HG03064 (cell line): ENCODE results near the gene SPATS2L.

Source experiments
- ATAC-seq: cut with Tn5 transposase; IDR thresholded peaks from one replicate; pipeline ENCODE4 v1.9.1; 2021; ENCODE audit warnings: low read depth; ENCODE audit not compliant: unreplicated experiment

Gene SPATS2L

DNA sequence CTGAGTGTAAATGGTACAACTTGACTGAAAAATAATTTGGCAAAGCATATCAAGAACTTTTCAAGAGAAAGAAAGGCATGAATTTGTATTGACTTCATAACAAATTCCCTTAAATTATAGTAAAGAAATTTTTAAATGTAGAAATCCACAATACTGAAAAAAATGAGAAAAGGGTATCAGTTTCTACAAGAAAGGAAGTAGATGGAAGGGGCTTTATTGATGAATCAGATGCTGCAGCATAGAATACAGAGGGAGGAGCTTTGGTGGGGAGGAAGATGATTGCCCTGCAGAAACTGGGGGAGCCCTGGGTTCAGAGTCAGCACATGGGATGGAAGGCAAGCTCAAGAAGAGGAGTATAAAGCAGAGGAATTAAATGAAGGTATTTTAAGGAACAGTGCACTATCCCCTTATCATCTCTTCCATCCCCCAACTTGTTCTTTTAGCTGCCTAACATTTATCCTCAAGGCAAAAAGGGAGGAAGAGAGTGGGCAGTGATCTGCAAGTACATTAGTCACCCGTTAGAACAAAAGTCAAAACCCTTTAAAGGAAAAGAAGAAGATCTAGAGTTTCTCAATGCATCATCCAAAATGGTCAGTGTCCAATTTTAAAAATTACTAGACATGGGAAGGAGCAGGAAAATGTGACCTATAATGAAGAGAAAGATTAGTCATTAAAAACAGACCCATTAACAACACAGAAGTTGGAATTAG lies 125.7 kb downstream of the SPATS2L start:
- ATAC-seq, result no peak

DNA sequence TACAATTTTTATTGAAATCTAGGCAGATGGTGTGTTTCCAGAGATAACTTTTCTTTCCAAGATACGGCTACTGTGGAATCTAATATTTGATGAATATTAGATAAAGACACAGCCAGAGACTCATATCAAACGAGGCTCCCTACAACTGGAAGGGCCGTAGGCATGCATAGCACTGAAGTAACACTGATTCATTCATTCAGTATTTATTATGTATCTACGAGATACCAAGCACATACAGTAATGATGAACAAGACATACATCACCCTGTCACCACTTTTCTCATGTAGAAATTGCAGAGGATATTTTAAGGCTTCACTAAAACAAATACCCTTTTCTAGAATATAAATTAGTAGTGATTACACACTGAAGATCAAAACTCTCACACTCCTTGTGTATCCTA lies 128.9 kb downstream of the SPATS2L start:
- ATAC-seq, result no peak

DNA sequence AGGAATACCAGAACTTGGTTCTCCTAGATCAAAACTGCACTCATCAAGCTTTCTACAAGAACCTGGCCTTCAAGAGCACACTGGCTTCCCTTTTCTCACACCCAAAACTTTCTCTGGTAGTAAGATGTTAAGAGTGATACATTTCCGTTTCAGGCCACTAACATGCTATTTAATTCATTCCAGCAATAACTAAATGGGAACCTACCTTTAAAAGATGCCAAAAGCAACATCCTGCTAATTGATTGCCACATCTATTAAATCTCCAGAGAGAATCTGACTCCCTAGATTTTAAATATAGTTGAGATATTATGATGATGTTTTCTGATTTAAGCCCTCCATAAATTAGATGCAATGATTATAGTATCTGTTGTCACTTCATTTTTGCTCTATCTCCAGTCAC lies 131.8 kb downstream of the SPATS2L start:
- ATAC-seq, result no peak

DNA sequence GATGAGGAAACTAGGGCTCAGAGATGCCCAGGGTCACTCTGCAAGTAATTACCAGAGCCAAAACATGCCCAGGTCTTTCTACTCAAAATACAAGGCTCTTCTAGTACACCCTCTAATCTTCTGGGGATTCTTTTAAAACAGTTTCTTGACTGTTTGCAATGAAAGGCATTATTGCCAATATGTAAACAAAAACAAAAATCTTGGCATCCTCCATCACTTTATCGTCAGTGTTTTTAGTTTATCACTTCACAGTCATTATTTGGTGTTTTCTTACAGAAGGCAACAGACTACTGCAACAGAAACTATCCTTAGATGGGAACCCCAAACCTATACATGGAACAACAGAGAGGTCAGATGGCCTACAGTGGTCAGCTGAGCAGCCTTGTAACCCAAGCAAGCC lies 132.4 kb downstream of the SPATS2L start:
- ATAC-seq, result no peak

DNA sequence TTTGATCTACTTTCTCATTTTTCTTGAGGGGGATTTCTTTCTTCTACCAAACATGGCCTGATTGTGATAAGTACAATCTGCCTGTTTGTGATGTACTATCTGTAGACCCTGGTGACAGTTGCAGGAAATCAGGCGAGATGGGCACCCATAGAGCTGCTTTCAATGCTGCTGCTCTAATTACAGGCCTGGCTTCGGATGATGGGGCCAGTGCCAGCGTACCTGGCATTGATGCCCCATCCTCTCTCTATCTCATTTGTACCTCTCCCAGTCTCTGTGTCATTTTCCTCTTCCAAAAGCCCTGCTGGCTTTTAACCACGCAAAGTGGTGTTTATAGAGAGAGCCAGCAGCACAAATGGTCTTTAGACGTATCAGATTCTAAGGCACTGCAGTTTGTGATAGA lies 133.5 kb downstream of the SPATS2L start:
- no peak for ATAC-seq

DNA sequence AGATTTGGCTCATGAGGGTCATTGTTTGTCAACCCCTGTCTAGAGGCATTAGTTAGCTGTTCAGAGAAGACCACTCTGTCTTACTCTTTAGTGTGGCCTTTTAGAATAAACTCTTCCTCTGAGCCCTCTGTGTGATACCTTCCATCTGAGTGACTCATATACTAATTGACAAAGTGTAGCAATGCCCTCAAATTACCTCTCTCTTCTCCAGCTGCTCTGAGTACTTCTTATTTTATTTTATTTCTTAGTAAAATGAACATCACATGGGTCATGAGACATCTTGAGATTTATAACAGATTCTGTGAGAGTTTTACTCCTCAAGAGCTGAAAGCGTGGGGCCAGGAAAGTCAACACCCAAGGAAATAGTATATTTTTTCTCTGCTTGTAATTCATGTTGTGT lies 136.0 kb downstream of the SPATS2L start:
- no peak for ATAC-seq

DNA sequence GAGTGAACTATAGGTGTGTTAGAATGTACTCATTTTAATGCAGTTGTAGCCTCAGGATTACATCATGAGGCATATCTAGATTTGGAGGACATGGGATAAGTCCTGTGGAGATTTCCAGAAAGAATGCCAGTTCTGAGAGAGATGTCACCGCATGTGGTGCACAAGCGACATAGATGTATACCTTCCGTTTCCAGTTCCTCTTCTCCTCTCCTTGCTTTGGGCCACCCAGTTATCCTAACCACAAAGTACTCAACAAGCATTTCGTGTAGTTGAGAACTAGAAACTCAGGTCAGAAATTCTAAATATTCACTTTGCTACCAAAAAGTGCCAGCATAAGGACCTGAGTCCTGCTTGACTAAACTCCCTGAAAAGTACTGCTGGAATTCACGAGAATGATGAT lies 136.9 kb downstream of the SPATS2L start:
- ATAC-seq, result no peak

DNA sequence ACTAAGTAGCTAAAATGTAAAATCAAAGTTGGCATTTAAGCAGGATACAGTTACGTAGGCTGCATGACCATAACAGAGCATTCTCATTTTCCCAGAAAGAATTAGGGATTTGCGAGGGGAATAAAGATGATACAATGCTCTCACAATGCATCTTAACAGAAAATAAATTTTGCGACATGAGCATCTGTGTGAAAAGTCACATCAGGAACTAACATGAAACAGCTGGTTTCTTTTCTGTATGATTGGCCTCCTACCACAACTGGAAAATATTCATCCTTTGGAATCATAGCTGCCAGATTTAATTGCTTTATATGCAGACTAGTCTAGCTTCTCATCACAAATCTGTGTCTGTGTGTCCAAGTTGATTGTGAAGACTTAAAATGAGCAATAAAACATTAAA lies 137.4 kb downstream of the SPATS2L start:
- ATAC-seq, result no peak

DNA sequence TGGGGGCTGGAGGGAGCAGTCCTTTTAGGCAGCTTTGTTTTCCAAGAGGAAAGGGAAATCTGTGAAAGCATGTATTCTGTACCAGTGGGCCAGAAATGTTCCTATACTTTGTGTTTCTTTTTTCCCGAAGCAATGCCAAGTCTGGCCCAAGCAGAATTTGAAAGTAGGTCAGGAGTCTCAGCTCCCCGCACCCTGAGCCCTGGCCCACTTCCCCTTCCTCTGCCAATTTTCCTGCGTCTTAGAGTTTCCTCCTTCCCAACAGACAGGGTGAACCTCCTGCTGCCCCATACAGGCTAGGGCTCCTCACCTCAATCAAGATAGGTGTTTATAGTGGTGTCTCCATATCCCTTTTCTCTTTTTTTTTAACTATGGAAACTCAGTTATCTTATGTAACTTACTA lies 138.0 kb downstream of the SPATS2L start:
- no peak for ATAC-seq

DNA sequence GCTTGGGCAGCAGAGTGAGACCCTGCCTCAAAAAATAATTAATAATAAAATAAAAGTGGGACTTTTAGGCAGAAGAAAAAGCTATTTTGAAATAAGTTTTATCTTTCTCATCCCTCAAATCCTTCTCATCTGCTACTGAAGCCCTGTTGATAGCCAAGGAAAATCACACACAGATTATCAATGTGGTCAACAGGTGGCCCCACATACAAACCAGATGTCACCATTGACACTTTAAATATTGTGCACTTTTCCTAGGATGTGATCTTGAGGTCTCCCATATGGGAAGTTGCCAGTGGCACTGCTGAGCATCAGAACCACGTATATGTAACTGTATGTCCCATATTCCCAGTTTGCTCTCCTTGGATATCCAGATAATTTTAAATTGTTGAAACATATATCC lies 138.8 kb downstream of the SPATS2L start:
- no peak for ATAC-seq

DNA sequence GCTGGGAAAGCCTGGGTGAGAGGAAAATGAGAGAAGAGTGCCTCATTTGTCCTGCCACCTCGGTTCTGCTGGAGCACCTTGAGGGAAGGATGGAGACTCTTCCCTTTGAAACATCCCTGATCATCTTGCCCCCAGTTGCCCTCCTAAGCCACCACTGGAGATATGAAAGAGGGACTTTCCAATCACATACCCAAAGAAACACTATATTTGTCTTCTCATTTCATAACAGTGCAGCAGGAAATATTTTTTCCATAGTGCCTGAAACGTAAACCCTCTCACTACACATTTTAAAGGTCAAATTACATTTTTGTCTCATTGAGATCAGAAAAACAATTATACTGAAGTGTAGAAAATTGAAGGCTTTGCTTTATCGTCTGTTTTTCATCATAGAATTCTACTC lies 140.1 kb downstream of the SPATS2L start:
- no peak for ATAC-seq

DNA sequence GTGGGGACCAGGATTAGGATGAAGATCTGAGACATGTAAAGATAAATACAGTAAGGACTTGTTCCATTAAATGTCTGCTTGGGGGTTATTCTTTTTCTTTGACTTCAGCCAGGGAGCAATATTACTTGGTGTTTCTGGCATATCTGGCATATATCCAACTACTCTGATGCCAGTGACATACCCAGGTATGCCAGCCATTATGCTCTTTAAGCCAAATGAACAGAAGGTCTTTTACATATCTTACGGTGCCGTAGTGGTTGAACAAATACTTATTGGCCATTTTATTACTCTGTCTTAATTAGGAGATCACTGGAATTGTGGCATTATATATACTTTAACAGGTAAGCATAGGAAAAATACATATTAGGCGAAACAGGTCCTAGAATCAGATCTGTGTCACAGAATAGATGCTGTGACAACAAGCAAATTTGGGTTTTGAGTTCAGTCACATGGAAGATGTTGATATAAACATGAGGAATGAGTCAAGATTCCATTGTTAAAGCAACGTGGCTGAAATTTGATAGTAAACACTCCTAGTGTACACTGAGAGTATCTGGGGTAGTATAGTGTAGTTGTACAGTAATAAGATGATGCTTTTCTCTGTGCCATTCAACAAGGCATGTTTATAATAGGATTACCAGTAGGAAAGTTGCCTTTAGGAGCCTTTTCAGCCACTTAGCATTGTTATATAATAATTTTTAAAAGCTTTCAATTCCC lies 140.8 kb downstream of the SPATS2L start:
- no peak for ATAC-seq

DNA sequence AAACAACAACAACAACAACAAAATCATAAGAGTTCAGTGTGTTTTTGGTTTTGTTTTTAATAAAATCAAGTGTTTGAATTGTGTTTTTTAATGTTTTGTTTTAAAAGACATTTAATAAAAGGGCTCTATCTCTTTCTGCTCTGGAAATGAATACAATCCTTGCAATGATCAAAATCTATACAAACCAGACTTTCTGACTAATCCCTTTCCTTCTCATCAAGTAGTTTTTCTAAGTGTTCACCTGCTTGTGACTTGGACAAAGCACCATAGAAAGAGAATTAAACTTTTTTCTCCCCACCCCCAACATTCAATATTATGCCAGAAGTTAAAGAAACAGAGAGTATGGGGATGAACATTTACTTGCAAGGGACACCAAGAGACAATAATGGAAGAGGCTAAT lies 142.0 kb downstream of the SPATS2L start:
- ATAC-seq, result no peak

DNA sequence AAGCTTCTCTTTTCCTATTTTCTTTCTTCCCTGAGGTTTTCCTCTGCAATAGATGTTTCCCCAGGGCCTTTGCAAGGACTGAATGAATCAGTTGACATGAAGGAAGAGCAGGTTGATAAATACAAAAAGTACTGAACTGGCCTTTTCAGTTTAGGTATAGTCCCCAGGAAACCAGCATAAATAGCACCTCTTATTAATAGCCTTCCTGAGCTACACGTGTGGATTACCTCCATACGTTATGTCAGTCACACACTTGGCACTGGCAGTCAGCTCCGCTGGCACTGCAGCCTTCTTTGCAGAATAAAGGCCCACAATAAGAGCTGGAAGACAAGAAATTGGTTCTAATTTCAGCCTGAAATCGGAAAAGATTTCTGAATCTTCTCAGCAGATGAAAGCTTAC lies 142.7 kb downstream of the SPATS2L start:
- ATAC-seq, result no peak

DNA sequence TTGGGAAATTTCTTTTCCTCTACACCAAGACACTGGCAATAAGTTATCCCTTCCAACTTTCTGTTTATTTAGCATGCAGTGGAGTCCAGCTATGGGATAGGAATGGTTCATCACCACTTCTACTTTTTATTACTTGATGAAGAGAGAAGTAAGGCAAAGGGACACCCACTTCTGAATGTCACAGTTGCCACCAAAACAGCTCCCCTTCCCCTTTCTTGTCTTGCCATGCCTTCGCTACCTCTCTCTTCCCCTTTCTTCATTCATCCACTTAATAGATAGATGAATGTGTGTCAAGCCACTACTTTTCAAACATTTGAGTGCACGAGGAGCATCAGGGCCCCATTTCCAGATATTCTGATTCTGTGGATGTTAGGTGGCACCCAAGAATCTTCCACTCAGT lies 143.8 kb downstream of the SPATS2L start:
- ATAC-seq, result no peak

DNA sequence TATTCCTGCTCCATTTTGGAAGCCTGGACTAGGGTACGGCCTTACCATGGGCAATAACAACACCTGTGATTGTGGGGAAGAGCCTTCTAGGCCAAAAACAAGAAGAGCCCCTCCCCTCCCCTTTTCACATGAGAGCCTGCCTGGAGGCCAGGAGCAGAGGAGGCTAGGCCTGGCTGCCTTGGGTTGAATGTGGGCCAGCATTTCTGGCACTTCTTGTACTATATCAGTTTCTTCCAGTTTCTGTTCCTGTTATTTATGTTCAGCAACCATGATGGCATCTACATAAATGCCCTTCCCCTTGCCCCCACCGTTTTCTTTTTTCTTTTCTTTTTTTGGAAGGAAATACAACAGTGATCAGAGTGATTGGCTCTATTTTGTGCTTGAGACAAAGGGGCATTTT lies 145.0 kb downstream of the SPATS2L start:
- ATAC-seq, result no peak

DNA sequence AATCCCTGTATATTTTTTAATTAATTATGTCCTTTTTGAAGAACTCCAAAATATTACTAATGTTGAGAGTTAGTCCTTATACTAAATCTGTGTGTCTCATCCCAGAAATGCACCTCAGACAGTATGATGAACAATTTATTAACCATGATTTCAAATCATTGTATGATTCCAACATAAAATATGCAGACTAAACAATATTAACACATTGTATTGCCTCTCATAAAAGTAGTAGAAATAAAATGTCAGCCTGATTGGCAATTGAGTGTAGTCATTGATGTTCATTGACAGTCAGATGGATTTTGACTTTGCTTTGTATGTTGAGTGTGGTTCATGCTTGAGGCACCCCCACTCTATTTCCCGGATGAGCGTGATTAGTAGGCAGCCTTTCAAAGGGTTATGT lies 145.9 kb downstream of the SPATS2L start:
- ATAC-seq, result no peak

DNA sequence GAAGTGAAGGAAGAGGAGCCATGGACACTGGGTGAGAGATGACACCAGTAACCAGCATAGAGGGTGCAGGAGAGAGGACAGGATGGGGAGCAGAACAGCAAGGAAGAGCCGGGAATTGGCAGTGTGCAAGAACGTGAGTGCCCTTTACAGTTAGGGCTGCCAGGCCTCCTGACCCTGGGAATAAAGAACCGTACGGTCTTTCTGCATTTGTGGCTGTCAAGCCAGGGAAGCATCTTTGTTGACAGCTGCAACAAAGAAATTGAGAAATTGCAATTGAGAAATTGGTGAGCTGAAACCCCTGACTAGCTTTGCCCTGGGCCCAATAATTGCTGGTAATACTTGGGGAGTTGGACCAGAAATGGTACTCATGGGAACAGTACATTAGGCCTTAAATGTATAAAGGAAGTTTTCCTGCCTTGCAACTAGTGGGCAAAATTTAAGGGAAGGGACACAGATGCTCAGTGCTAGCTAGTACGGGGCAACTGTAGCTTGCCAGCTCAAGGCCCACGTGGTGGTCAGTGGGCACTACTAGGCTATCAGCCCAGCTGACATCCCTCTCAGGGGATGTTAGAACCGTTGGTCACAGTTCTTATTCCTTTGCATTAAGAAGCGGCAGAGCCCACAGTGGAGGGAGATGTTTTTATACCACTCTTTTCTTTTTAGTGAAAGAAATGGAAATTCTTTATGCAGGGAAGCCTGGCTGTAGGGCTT lies 146.8 kb downstream of the SPATS2L start:
- ATAC-seq, result no peak

DNA sequence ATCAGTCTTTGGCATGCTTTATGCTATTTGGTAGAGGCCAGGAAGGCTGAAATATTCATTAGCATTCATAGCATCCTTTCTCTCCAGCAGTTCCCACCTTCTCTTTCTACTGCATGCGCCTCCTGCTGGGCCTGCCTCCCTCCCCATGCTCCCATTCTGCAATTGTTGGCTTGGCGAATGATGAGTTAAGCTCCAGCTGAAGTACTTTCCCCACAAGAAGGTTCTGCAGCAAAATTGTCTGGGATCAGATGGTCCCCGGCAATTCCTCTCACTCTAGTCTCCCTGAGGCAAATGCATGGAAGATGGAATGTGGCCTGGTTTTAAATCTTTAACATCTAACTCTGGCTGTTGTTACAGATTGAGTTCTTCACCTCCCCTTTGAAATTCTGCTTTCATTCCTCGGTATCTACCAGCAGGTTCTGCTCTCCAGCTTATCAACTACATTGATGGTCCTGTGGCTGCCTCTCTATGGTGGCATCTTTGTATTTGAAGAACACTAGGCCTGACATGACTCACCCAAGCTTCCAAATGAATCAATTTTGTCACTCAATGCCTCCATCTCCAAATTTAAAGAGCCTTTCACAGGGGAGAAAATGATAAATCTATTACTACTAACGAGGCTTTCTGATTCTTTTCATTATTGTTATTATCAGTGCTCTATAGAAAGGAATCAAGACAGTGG lies 147.5 kb downstream of the SPATS2L start:
- no peak for ATAC-seq

DNA sequence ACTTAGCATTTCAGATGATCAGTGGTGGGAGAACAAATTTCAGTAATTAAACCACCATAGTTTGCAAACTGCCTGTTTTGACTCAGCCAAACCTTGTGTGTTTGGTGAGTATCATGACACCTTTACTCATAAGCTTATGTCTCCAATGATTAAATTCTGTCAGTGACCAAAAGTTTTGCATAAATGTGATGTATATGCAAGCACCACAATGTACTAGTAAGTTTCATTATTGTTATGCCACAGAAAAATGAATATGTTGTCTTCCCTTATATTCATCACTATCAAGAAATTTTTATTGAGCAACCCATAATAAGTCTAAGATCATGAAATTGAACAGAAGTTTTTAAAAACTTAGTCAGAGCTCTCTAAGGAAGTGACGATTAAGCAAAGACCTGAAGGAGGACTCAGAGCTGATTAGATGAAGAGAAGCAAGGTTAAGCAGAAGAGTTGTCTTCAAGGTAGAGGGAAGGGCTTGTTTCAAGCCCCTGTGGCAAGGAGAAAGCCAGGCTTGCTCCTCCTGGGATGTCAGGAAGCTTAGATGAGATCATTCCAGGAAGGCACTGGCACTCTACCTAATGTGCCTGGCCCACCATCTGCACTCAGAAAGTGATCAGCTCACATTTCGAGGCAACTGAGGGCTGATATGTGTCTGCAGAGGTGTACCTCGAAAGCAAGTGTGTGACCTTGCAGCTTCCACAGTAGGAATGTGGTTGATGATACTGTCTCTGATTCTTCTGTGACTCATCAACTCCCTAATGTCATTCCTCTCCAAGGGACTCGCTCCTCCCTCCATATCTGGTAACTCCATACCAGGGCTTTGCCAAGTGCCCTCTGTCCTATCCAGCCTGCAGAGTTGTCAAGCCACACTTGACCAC lies 148.7 kb downstream of the SPATS2L start:
- peak; percentile 75 for ATAC-seq
